HepG2 (cell line): Measurements from ENCODE around the gene OR12D1. TPM values are rescaled to one million over a fixed set of nuclear protein-coding genes. Genes with fewer than 3 reads are reported as not detected.

Source experiments
- ATAC-seq: fragments of 200-7000 bp; cut with Tn5 transposase; 3 replicates; pipeline ENCODE4 v1.9.1; 2020; ENCODE audit warnings: mild to moderate bottlenecking, moderate library complexity
- BruUV-seq: library from RNA; stranded (reverse); fragments of 400-500 nt; replicated peaks from 2 replicates; lab custom pipeline; 2021; lab: Mats Ljungman, UMichigan
- CTCF ChIA-PET: fragments of 300-600 bp; formaldehyde crosslinking; extraction: SDS; loops from one replicate; lab custom pipeline; 2021; ENCODE audit warnings: low total read pairs, inconsistent platforms, low intra/inter-chr PET ratio; lab: Yijun Ruan, JAX
- POLR2A ChIA-PET: fragments of 350-600 bp; sonication (Branson Sonifier 250); formaldehyde crosslinking; loops from one replicate; lab custom pipeline; 2020; ENCODE audit warnings: antibody characterized with exemption, inconsistent platforms; lab: Yijun Ruan, JAX
- DNase-seq: peaks from one replicate; pipeline ENCODE4 v3.0.0-alpha.2; 2015; ENCODE audit warnings: low spot score
- FAIRE-seq: peaks from 3 replicates; lab custom pipeline; 2011; peaks lifted over from hg19 to GRCh38; lab: Jason Lieb, UNC
- H2AFZ ChIP-seq: one replicate; pipeline ENCODE4 v1.6.1; 2011; ENCODE audit warnings: low read length, inconsistent platforms
- H3K27ac ChIP-seq: fragments of 300-600 bp; 3 replicates; pipeline ENCODE4 v1.8.0; 2011; ENCODE audit warnings: mixed run types, mild to moderate bottlenecking, mixed read lengths, low read length, inconsistent platforms; ENCODE audit not compliant: insufficient read depth; ENCODE audit errors: extremely low read length
- H3K27me3 ChIP-seq, 2 experiments: fragments of 200-600 bp in 1 of 2; 2 replicates in 1 of 2; 3 replicates in 1 of 2; pipeline versions ENCODE4 v1.6.0 to v1.8.0; 2011; ENCODE audit warnings: low read length in 2 of 2, mild to moderate bottlenecking in 2 of 2, moderate library complexity in 2 of 2, inconsistent platforms in 1 of 2; ENCODE audit not compliant: insufficient read depth in 2 of 2, control insufficient read depth in 1 of 2
- H3K36me3 ChIP-seq, 2 experiments: fragments of 200-600 bp in 1 of 2; replicated peaks in 1 of 2; 2 replicates in 1 of 2; 3 replicates in 1 of 2; pipeline versions ENCODE4 v1.5.1 to v1.8.0; 2011; ENCODE audit warnings: low read length in 2 of 2, inconsistent platforms in 1 of 2; ENCODE audit not compliant: insufficient read depth in 2 of 2, control insufficient read depth in 1 of 2
- H3K4me1 ChIP-seq: 2 replicates; pipeline ENCODE4 v1.5.1; 2012; ENCODE audit warnings: low read length, inconsistent platforms; ENCODE audit not compliant: insufficient read depth
- H3K4me2 ChIP-seq: 2 replicates; pipeline ENCODE4 v1.6.0; 2011; ENCODE audit warnings: low read depth, low read length, inconsistent platforms
- H3K4me3 ChIP-seq, 3 experiments: fragments of 200-600 bp in 1 of 3; sonication (generic), shearing (Covaris generic) in 1 of 3; replicated peaks in 1 of 3; 2 replicates each; pipeline ENCODE4 v1.5.1; 2011 to 2016; ENCODE audit warnings: low read length in 3 of 3, inconsistent platforms in 2 of 3, low read depth in 2 of 3, mild to moderate bottlenecking in 2 of 3, control low read depth in 1 of 3, mixed read lengths in 1 of 3; ENCODE audit not compliant: insufficient read depth in 1 of 3
- H3K79me2 ChIP-seq: one replicate; pipeline ENCODE4 v1.6.1; 2011; ENCODE audit warnings: low read length, inconsistent platforms; ENCODE audit not compliant: insufficient read depth
- H3K9ac ChIP-seq: 2 replicates; pipeline ENCODE4 v1.6.0; 2011; ENCODE audit warnings: mild to moderate bottlenecking, low read depth, low read length, inconsistent platforms; ENCODE audit not compliant: insufficient read depth
- H3K9me3 ChIP-seq: 2 replicates; pipeline ENCODE4 v1.5.1; 2012; ENCODE audit warnings: mild to moderate bottlenecking, low read length
- H4K20me1 ChIP-seq: 2 replicates; pipeline ENCODE4 v1.6.0; 2011; ENCODE audit warnings: inconsistent platforms, mild to moderate bottlenecking, low read length, moderate library complexity; ENCODE audit not compliant: insufficient read depth
- CTCF ChIP-seq: sonication (generic); formaldehyde crosslinking; IDR thresholded peaks from 2 replicates; pipeline ENCODE4 v1.5.0; 2020; ENCODE audit warnings: mild to moderate bottlenecking, missing genetic modification reagents, moderate library complexity
- EP300 ChIP-seq, 3 experiments: sonication (generic) in 1 of 3; formaldehyde crosslinking in 1 of 3; IDR thresholded peaks; 2 replicates each; pipeline versions ENCODE4 v1.5.1 to v1.6.1; 2011 to 2020; ENCODE audit warnings: low read depth in 2 of 3, low read length in 2 of 3, borderline replicate concordance in 1 of 3, improper control_type of control experiment in 1 of 3, mild to moderate bottlenecking in 1 of 3, missing genetic modification reagents in 1 of 3, moderate library complexity in 1 of 3
- FOXJ3 ChIP-seq: sonication (generic); formaldehyde crosslinking; IDR thresholded peaks from 2 replicates; pipeline ENCODE4 v1.4.0; 2020; ENCODE audit warnings: missing genetic modification reagents, mild to moderate bottlenecking, borderline replicate concordance
- FOXP4 ChIP-seq: sonication (generic); formaldehyde crosslinking; IDR thresholded peaks from 2 replicates; pipeline ENCODE4 v1.4.0; 2020; ENCODE audit warnings: missing genetic modification reagents
- HMGA1 ChIP-seq: sonication (generic); formaldehyde crosslinking; conservative IDR thresholded peaks from 2 replicates; pipeline ENCODE4 v1.4.0; 2020; ENCODE audit warnings: missing genetic modification reagents
- HOXA7 ChIP-seq: sonication (generic); formaldehyde crosslinking; IDR thresholded peaks from 2 replicates; pipeline ENCODE4 v1.8.1; 2022; ENCODE audit warnings: mild to moderate bottlenecking, missing genetic modification reagents, moderate library complexity
- IKZF1 ChIP-seq: fragments of 450-650 bp; IDR thresholded peaks from 2 replicates; pipeline ENCODE4 v1.7.1; 2016
- KDM1A ChIP-seq: IDR thresholded peaks from 2 replicates; pipeline ENCODE4 v1.6.1; 2016; ENCODE audit warnings: missing compliant biosample characterization
- NR2F6 ChIP-seq, 2 experiments: IDR thresholded peaks; 2 replicates each; pipeline ENCODE4 v1.6.1; 2016; ENCODE audit warnings: antibody characterized with exemption in 1 of 2, mild to moderate bottlenecking in 1 of 2
- PCBP1 ChIP-seq: fragments of 200-400 bp; formaldehyde crosslinking; IDR thresholded peaks from 2 replicates; pipeline ENCODE4 v1.6.1; 2017; ENCODE audit warnings: mild to moderate bottlenecking, low read depth, low read length, borderline replicate concordance
- PHB2 ChIP-seq: fragments of 450-650 bp; IDR thresholded peaks from 2 replicates; pipeline ENCODE4 v1.6.1; 2018; ENCODE audit not compliant: partially characterized antibody
- STAG1 ChIP-seq: sonication (generic); formaldehyde crosslinking; IDR thresholded peaks from 2 replicates; pipeline ENCODE4 v1.4.0; 2020; ENCODE audit warnings: missing genetic modification reagents
- YEATS2 ChIP-seq: sonication (generic); formaldehyde crosslinking; IDR thresholded peaks from 2 replicates; pipeline ENCODE4 v1.4.0; 2020; ENCODE audit warnings: missing genetic modification reagents, borderline replicate concordance
- ZNF331 ChIP-seq: sonication (generic); formaldehyde crosslinking; IDR thresholded peaks from 2 replicates; pipeline ENCODE4 v1.4.0; 2020; ENCODE audit warnings: missing genetic modification reagents
- ZNF879 ChIP-seq: sonication (generic); formaldehyde crosslinking; IDR thresholded peaks from 2 replicates; pipeline ENCODE4 v1.8.1; 2023; ENCODE audit warnings: missing genetic modification reagents
- WGBS: methylation state at CpG from one replicate; pipeline ENCODE4 v1.1.6; 2017; ENCODE audit warnings: low lambda C conversion rate; 5-methylcytosine and 5-hydroxymethylcytosine counted together
- in situ Hi-C: cut with HindIII; loops from 2 replicates; pipeline ENCODE4 v1.10.0; 2017; ENCODE audit warnings: low pct_unique_long_range_greater_than_20kb; ENCODE audit not compliant: extremely low pct_ligation_motif_present
- intact Hi-C: fragments of 100-400 bp; cut with micrococcal nuclease; formaldehyde crosslinking; loops from one replicate; pipeline ENCODE4 v1.10.0; 2022; ENCODE audit not compliant: unreplicated experiment
- polyA plus RNA-seq, 8 experiments: library from polyadenylated mRNA; depleted of rRNA in 3 of 8; stranded (reverse) in 7 of 8; unstranded in 1 of 8; fragments of >200 nt; fragmentation: Illumina TruSeq in 4 of 8; extraction: Trizol in 4 of 8; gene quantifications; 2 replicates each; pipeline versions ENCODE4 v1.2.1 to v1.2.3, GENCODE V29; 2011 to 2016; ENCODE audit warnings: low read depth in 4 of 8, missing spikeins in 1 of 8, mixed read lengths in 1 of 8; ENCODE audit not compliant: insufficient read depth in 1 of 8
- total RNA-seq, 5 experiments: library from RNA; depleted of rRNA; stranded (reverse); fragments of >200 nt; fragmentation: Illumina TruSeq; extraction: Trizol; gene quantifications; 2 replicates each; pipeline ENCODE4 v1.2.3, GENCODE V29; 2016; ENCODE audit warnings: low read depth in 1 of 5

The OR12D1 gene
- total and polyA plus RNA-seq, 2 of the 13 experiments (the other 11 are each of a cell fraction or from before 2014, with no cell fraction given): 0.05 TPM; not detected in 1

GRCh38 chr6:29376003-29376402, 38.7 kb upstream of the OR12D1 start:
- no peaks in the 10 kb centered on the region for H4K20me1 ChIP-seq
- CTCF ChIA-PET: interaction anchor here (1.6 to 2.3 kb wide), 2 partner anchors 213 to 227 kb away, joined by 4 to 20 read pairs; no protein-coding TSS in a partner anchor
- no peaks in the 10 kb centered on the region for H3K36me3 ChIP-seq
- H3K9me3 ChIP-seq: no peaks in the 10 kb centered on the region
- intact Hi-C loops: loop anchor here (1.0 kb wide), 1 partner anchor 213 kb away; no protein-coding TSS in a partner anchor
- no peaks in the 10 kb centered on the region for H3K79me2 ChIP-seq
- no peak for FAIRE-seq
- H3K4me3 ChIP-seq: no peak overlapping the region
- in situ Hi-C loops: no loop called here
- H3K4me2 ChIP-seq: no peak overlapping the region
- ATAC-seq: no peak
- no peaks in the 10 kb centered on the region for H3K27me3 ChIP-seq
- peak; percentile 4 for DNase-seq
- POLR2A ChIA-PET: no interaction called here
- TF ChIP-seq YEATS2 (CRISPR knock-in tag) (no peak), KDM1A (CRISPR knock-in tag) (no peak), CTCF (CRISPR knock-in tag) (0 out of 2 replicates have a peak, but pooled peaks have one; percentile 15), STAG1 (CRISPR knock-in tag) (peak; percentile 36; the same call in 1 of the 2 replicates), HOXA7 (CRISPR knock-in tag) (no peak), FOXJ3 (CRISPR knock-in tag) (no peak)
- TF ChIP-seq, all 625 proteins: peak for 2
- H2AFZ ChIP-seq: no peak overlapping the region
- BruUV-seq: no TSS peak
- no peak overlapping the region for H3K9ac ChIP-seq
- no peaks in the 10 kb centered on the region for H3K4me1 ChIP-seq
- no peak overlapping the region for H3K27ac ChIP-seq

GRCh38 chr6:29388533-29388932, 26.2 kb upstream of the OR12D1 start:
- H3K27ac ChIP-seq: no peak overlapping the region
- intact Hi-C loops: no loop called here
- no peaks in the 10 kb centered on the region for H3K9me3 ChIP-seq
- ChIA-PET CTCF (no interaction called here), POLR2A (no interaction called here)
- ATAC-seq (no peak), FAIRE-seq (no peak), DNase-seq (no peak)
- no peaks in the 10 kb centered on the region for H3K36me3 ChIP-seq
- BruUV-seq: no TSS peak
- no peaks in the 10 kb centered on the region for H3K4me1 ChIP-seq
- in situ Hi-C loops: no loop called here
- H3K9ac ChIP-seq: no peak overlapping the region
- no peaks in the 10 kb centered on the region for H3K79me2 ChIP-seq
- H3K4me3 ChIP-seq: no peak overlapping the region
- no peaks in the 10 kb centered on the region for H4K20me1 ChIP-seq
- no peak overlapping the region for H3K4me2 ChIP-seq
- H3K27me3 ChIP-seq: no peaks in the 10 kb centered on the region
- under 1% methylated on average over 4 of the region's 4 CpGs for WGBS
- no peak overlapping the region for H2AFZ ChIP-seq
- TF ChIP-seq NR2F6 (IDR thresholded peaks at IDR 0.05) (no peak), NR2F6 (CRISPR knock-in tag; IDR thresholded peaks at IDR 0.05) (no peak), HMGA1 (CRISPR knock-in tag) (no peak), IKZF1 (no peak), ZNF879 (CRISPR knock-in tag) (no peak), ZNF331 (no peak), PCBP1 (no peak), FOXP4 (CRISPR knock-in tag) (no peak), EP300 (IDR thresholded peaks at IDR 0.05; ENCODE audit: low read depth in 2 of 2, low read length in 2 of 2) (no peak), EP300 (CRISPR knock-in tag; IDR thresholded peaks at IDR 0.05; ENCODE audit: borderline replicate concordance) (no peak), PHB2 (no peak)
